Mucosa of descending colon (tissue), 3 donors: Measurements from ENCODE around the gene ADORA2A. TPM values are rescaled to one million over a fixed set of nuclear protein-coding genes. Genes with fewer than 3 reads are reported as not detected.

ENCODE experiments used
- ATAC-seq: fragments of 200-7000 bp; cut with Tn5 transposase; one replicate; pipeline ENCODE4 v1.9.1; 2020; ENCODE audit warnings: mild to moderate bottlenecking, moderate library complexity
- DNase-seq, 3 donors: peaks; one replicate each; pipeline ENCODE4 v3.0.0-alpha.2; 2020
- H3K36me3 ChIP-seq: fragments of 200-600 bp; one replicate; pipeline ENCODE4 v1.8.0; 2021; ENCODE audit warnings: low read depth, mild to moderate bottlenecking
- H3K4me1 ChIP-seq: fragments of 200-600 bp; one replicate; pipeline ENCODE4 v1.8.0; 2021; ENCODE audit warnings: low read depth, mild to moderate bottlenecking
- H3K4me3 ChIP-seq: fragments of 200-600 bp; one replicate; pipeline ENCODE4 v1.8.0; 2021; ENCODE audit warnings: mild to moderate bottlenecking
- H3K9me3 ChIP-seq: fragments of 200-600 bp; one replicate; pipeline ENCODE4 v1.8.0; 2021; ENCODE audit warnings: mild to moderate bottlenecking
- intact Hi-C, 2 donors: fragments of 100-400 bp; cut with DNase I in 1 of 2; cut with micrococcal nuclease in 1 of 2; formaldehyde crosslinking; loops; one replicate each; pipeline versions ENCODE4 v1.11.0 to v1.11.1; 2022; cut with DNase I, micrococcal nuclease
- total RNA-seq, 3 donors: library from RNA; stranded (reverse); fragmentation: NEBNext Ultra II Directional in 2 of 3; extraction: Animal tissue kit (Norgen Biotek cat#: 25700) in 2 of 3; gene quantifications; one replicate each; pipeline versions ENCODE4 v1.2.1 to v1.2.4, GENCODE V29; 2021 to 2023
- TF ChIP-seq, protein P1 (sequence below): fragments of 200-600 bp; IDR thresholded peaks from one replicate; pipeline ENCODE4 v1.8.0; 2022; ENCODE audit warnings: antibody characterized with exemption, mild to moderate bottlenecking
- donor health status: DM: no; HTN: no; CAD: no; lungs with moderate emphysema.
- donor health status: DM: no; HTN: no; CAD: no.
- donor health status: DM: no; HTN: yes; CAD: no.

ADORA2A gene
- total RNA-seq, 3 donors from 2014 or later: 2.1 to 4.0 (median 3.6) TPM

DNA sequence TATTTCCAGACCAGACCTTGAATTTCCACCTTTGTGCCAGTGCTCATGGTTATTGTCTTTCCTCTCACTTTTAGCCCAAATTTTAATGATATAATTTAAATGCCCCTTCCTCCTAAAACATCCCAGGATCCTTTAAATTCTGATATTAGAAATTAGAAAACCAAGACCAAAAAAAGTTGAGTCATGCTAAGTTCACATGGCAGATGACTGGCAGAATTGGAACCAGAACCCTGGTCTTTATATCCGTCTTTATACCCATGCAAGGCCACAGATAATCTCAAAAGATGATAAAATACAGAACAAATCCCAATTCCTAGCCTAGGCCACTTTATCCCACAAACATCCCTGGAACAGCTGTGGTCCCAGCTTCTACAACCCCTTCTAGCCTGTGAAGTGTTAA, 26.5 kb downstream of the ADORA2A start:
- ATAC-seq: no peak
- intact Hi-C loops: no loop called here
- no peaks in the 10 kb centered on the region for H3K4me1 ChIP-seq
- no peaks in the 10 kb centered on the region for H3K36me3 ChIP-seq
- no peak for DNase-seq
- TF ChIP-seq, protein P1, sequence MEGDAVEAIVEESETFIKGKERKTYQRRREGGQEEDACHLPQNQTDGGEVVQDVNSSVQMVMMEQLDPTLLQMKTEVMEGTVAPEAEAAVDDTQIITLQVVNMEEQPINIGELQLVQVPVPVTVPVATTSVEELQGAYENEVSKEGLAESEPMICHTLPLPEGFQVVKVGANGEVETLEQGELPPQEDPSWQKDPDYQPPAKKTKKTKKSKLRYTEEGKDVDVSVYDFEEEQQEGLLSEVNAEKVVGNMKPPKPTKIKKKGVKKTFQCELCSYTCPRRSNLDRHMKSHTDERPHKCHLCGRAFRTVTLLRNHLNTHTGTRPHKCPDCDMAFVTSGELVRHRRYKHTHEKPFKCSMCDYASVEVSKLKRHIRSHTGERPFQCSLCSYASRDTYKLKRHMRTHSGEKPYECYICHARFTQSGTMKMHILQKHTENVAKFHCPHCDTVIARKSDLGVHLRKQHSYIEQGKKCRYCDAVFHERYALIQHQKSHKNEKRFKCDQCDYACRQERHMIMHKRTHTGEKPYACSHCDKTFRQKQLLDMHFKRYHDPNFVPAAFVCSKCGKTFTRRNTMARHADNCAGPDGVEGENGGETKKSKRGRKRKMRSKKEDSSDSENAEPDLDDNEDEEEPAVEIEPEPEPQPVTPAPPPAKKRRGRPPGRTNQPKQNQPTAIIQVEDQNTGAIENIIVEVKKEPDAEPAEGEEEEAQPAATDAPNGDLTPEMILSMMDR: no peak
- no peaks in the 10 kb centered on the region for H3K9me3 ChIP-seq
- no peak overlapping the region for H3K4me3 ChIP-seq

DNA sequence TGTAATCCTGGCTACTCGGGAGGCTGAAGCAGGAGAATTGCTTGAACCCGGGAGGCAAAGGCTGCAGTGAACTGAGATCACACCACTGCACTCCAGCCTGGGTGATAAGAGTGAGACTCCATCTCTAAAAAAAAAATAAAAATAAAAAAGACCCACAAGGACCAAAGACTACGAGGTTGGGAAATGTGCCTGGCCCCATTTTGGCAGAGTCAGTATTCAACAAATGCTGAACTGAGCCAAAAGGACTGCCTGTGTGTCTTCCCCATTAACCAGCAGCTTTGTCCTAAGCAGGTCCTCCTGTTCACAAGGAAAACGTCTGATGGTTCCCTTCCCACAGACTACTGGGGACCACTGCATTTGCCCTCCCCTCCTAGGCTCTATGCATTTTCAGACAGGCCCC, 27.6 kb downstream of the ADORA2A start:
- intact Hi-C loops: no loop called here

DNA sequence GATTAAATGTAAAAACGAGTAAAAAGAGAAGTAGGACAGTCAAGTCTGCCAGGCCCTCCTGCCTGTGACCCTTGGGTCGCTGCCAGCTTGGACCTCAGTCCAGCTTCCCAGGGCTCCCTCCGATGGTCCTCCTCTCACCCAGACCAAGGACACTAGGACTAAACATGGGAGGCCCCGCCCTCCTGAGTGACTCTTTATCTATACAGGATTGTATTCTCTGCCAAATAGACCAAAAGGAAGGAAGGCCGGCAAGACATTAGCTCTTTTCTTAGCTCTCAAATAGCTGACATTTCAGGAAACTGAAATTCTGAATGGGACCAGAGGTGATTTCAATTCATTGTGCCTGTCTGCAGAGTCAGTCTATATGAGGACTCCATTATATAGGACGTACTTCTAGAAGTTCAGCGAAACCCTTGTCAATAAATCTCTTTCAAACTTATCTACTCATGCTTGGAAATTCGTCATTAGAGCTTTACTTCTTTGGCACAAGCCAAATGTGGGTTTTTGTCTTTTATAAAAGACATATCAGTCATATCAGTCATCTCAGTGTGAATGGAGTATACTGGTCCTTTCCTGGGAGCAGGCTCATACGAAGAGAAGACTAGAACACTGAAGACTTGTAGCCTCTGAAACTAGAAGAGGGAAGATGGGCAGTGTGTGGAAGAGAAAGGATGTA, 28.5 kb downstream of the ADORA2A start:
- TF ChIP-seq, protein P1: no peak
- no peak for DNase-seq

More for the DNA sequence above, 27.6 kb downstream of the ADORA2A start:
- Histone ChIP-seq H3K4me3 (no peak overlapping the region), H3K4me1 (no peaks in the 10 kb centered on the region), H3K36me3 (no peaks in the 10 kb centered on the region), H3K9me3 (no peaks in the 10 kb centered on the region)
- ATAC-seq (no peak), DNase-seq (no peak)
- TF ChIP-seq, protein P1: no peak

DNA sequence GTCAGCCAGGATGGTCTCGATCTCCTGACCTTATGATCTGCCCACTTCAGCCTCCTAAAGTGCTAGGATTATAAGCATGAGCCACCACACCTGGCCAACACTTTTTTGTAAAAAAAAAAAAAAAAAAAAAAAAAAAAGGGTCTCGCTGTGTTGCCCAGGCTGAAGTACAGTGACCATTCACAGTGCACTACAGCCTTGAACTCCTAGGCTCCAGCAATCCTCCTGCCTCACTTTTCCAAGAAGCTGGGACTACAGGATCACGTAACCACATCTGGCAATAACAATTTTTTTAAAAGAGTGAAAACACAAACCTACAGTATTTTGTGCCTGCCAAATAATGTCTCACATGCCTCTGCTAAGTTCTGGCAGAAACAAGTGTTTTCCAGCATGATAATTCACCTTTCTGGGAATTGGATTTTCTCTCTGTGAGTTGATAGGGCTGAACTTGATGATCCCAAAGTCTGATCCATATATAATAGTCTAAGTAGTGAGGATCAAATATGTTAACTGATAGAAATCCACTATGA, 30.6 kb downstream of the ADORA2A start:
- DNase-seq: no peak
- no peak for ATAC-seq
- TF ChIP-seq, protein P1: no peak
- Histone ChIP-seq H3K36me3 (no peaks in the 10 kb centered on the region), H3K9me3 (no peaks in the 10 kb centered on the region), H3K4me3 (no peak overlapping the region), H3K4me1 (no peaks in the 10 kb centered on the region)
- intact Hi-C loops: no loop called here

More for the DNA sequence above, 28.5 kb downstream of the ADORA2A start:
- intact Hi-C loops: no loop called here
- no peaks in the 10 kb centered on the region for H3K4me1 ChIP-seq
- ATAC-seq: no peak
- H3K4me3 ChIP-seq: no peak overlapping the region
- H3K9me3 ChIP-seq: no peaks in the 10 kb centered on the region
- no peaks in the 10 kb centered on the region for H3K36me3 ChIP-seq

DNA sequence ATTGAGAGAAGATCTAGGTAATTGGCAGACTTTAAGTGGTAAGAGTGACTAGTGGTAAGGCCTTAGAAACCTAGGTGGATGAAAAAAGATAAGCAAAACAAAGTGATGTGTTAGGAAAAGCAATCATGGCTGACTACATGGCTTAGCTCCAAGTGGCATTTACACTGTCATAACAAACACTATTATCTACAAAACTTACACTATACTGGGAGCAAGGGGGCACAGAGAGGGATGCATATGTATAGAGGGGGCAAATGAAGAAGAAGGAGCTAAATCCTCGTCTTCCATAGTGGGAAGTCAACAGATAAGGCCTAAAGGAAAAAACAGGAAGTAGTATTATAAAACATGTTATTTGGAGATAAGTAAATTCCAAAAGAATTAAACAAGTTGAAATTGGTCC, 32.5 kb downstream of the ADORA2A start:
- no peak for ATAC-seq
- intact Hi-C loops: no loop called here
- Histone ChIP-seq H3K4me1 (no peaks in the 10 kb centered on the region), H3K4me3 (no peak overlapping the region), H3K36me3 (no peaks in the 10 kb centered on the region), H3K9me3 (no peaks in the 10 kb centered on the region)
- TF ChIP-seq, protein P1: no peak
- no peak for DNase-seq
